Type B pancreatic cell (in vitro differentiated cells): ENCODE results near the gene PNPLA7. TPM values are rescaled to one million over a fixed set of nuclear protein-coding genes. Genes with fewer than 3 reads are reported as not detected.

Experiments used
- DNase-seq: peaks from one replicate; pipeline ENCODE4 v3.0.0; 2021; ENCODE audit warnings: mixed read lengths; ENCODE audit not compliant: unreplicated experiment; ENCODE audit errors: extremely low spot score
- H3K27ac Mint-ChIP-seq: 2 replicates; pipeline ENCODE4 v1.8.0; 2021; ENCODE audit warnings: mild to moderate bottlenecking, mixed read lengths
- H3K27me3 Mint-ChIP-seq: 2 replicates; pipeline ENCODE4 v1.8.0; 2021; ENCODE audit warnings: mixed read lengths
- H3K36me3 Mint-ChIP-seq: 2 replicates; pipeline ENCODE4 v1.8.0; 2021; ENCODE audit warnings: mixed read lengths
- H3K4me1 Mint-ChIP-seq: one replicate; pipeline ENCODE4 v1.8.0; 2021; ENCODE audit warnings: mixed read lengths; ENCODE audit not compliant: unreplicated experiment
- H3K4me3 Mint-ChIP-seq: 2 replicates; pipeline ENCODE4 v1.8.0; 2021; ENCODE audit warnings: mild to moderate bottlenecking, mixed read lengths
- H3K9me3 Mint-ChIP-seq: 2 replicates; pipeline ENCODE4 v1.8.0; 2021; ENCODE audit warnings: mixed read lengths
- CTCF ChIP-seq: fragments of 200-600 bp; sonication (generic); conservative IDR thresholded peaks from 2 replicates; pipeline ENCODE4 v1.5.0; 2021; ENCODE audit warnings: antibody characterized with exemption, mild to moderate bottlenecking
- total RNA-seq: library from RNA; stranded (reverse); gene quantifications from 2 replicates; pipeline ENCODE4 v1.2.1, GENCODE V29; 2021; ENCODE audit warnings: low replicate concordance

The PNPLA7 gene
- total RNA-seq, 1 donor from 2014 or later, result 3.1 TPM

- Mint-ChIP-seq H3K4me1 (no peaks in the 10 kb centered on the region), H3K27ac (peak overlapping the region; percentile 65), H3K27me3 (no peaks in the 10 kb centered on the region), H3K9me3 (no peaks in the 10 kb centered on the region), H3K36me3 (no peaks in the 10 kb centered on the region), H3K4me3 (no peak overlapping the region)
- no peak for DNase-seq
- no peak for TF ChIP-seq CTCF
Measured at GRCh38 chr9:137485343-137486140, 64.7 kb downstream of the PNPLA7 start.

GRCh38 chr9:137484551-137485315 is 65.5 kb downstream of the PNPLA7 start:
- H3K27ac Mint-ChIP-seq, result peak overlapping the region; percentile 65
- no peak for TF ChIP-seq CTCF
- H3K36me3 Mint-ChIP-seq, result no peaks in the 10 kb centered on the region
- H3K9me3 Mint-ChIP-seq, result no peaks in the 10 kb centered on the region
- H3K27me3 Mint-ChIP-seq, result no peaks in the 10 kb centered on the region
- H3K4me3 Mint-ChIP-seq, result no peak overlapping the region
- DNase-seq, result no peak
- H3K4me1 Mint-ChIP-seq, result peaks cover under 1% of the 10 kb centered on the region

DNA sequence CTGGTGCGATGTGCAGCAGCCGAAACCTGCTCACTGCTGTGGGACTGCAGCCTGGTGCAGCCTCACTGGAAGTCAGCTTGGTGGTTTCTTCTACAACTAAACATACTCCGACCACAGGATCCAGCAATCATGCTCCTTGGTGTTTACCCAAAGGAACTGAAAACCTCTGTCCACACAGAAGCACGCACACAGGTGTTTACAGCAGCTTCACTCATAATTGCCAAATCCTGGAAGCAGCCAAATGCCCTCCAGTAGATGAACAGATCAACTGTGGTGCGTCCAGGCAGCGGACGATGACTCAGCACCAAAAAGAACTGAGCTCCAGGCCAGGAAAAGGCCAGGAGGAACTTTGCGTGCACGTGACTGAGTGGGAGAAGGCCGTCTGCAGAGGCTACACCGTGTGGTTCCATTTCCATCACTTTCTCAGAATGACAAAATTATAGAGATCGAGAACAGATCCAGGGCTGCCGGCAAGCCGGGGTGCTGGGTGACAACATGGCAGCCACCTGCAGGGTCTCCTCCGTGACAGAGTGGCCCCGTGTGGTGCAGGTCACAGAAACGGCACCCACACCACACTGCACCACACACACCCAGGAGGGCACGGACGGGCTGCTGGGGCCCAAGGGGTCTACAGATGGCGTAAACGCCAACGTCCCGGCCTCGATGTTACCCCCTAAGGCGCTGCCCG is 68.0 kb downstream of the PNPLA7 start:
- Mint-ChIP-seq H3K27ac (peak overlapping the region; percentile 8), H3K9me3 (no peaks in the 10 kb centered on the region), H3K27me3 (no peaks in the 10 kb centered on the region), H3K36me3 (no peaks in the 10 kb centered on the region), H3K4me3 (no peak overlapping the region), H3K4me1 (peaks cover 6% of the 10 kb centered on the region)
- TF ChIP-seq CTCF, result no peak
- no peak for DNase-seq

DNA sequence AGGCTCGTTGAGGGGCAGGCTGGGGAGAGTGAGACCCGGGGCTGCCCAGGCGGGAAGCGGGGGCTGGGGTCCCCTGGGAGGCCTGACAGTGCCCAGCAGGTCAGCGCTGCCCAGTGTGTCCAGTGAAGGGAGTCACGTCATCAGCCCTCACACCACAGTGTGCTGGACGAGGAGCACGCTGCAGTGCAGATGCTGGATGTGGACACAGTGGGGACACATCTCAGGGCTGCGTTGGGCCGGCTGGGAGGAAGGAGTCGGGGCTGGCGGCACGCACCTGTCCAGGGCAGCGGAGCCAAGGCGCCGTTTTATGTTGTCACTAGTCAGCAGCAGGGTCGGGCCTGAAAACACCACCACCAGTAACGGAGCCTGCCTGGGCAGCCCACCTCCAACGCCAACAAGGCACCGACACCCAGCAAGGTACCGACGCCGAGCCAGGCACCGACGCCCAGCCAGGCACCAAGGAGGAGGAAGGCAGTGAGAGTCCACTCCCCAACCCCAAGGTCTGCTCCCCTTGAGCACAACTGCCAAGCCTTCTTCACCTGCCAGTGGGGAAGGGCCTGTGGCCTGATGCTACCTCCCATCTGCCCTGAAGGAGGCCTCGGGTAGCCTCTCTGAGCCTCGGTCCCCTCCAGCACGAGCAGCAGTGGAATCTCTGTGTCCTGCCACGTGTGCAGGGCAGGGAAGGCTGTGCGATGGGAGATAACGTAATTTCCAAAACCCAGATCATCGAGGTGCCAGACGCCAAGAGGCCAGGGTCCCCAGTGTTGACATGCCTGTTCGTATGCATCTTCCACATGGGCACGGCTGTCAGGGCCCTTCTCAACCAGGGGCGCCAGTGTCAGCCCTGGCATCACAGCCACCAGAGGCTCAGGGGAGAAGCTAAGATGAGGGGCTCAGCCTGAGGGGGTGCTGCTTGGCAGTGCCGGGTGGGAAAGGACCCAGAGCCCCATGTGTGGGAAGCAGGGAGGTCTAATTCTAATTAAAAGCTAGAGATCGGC is 69.2 kb downstream of the PNPLA7 start:
- Mint-ChIP-seq H3K9me3 (peaks cover 3% of the 10 kb centered on the region), H3K27ac (no peak overlapping the region), H3K4me3 (no peak overlapping the region), H3K4me1 (peaks cover 6% of the 10 kb centered on the region), H3K36me3 (peaks cover under 1% of the 10 kb centered on the region), H3K27me3 (no peaks in the 10 kb centered on the region)
- DNase-seq, result no peak
- no peak for TF ChIP-seq CTCF
